Activated naive CD4-positive, alpha-beta T cell treated with anti-CD3 and anti-CD28 coated beads, Interleukin-2, amount 50 U/mL, for 16 hours (primary cell): ENCODE results near the gene ANKRD12.
A peak's percentile ranks its signal among the peaks of the same experiment; 100 is the strongest.

Source experiments
- DNase-seq: peaks from one replicate; pipeline ENCODE4 v3.0.0-alpha.2; 2020

ANKRD12 gene

DNA sequence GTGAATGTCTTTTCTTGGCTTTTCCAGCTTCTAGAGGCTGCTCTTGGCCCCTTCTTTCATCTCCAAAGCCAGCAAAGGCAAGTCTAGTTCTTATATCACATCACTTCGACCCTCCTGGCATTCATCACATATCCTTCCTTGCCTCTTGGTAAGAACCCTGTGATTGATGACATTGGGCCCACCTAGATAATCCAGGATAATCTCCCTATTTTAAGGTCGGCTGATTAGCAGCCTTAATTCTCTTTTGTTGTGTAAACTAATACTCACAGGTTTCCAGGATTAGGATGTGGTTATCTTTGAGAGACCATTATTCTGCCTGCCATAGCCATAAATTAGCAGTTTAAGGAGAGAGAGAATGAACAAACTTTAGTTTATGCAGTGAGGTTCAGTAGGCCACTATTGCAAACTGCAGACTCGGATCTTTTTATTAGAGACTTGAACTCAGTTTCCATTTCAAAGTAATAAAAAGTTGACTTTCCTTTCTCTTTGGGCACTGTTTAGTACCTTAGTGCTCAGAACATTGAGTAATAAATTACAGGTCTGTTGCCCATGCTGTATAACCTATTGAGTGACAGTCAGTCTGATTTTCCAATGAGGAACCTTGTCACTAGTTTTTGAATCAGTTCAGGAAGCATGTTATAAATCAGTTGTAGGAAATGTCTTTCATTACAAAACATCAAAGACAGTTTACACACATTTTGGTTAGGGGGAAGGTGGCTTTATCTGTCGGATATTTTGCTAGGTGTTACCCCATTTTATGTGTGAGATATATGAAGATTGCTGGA lies 29.6 kb upstream of the ANKRD12 start:
- DNase-seq: no peak

DNA sequence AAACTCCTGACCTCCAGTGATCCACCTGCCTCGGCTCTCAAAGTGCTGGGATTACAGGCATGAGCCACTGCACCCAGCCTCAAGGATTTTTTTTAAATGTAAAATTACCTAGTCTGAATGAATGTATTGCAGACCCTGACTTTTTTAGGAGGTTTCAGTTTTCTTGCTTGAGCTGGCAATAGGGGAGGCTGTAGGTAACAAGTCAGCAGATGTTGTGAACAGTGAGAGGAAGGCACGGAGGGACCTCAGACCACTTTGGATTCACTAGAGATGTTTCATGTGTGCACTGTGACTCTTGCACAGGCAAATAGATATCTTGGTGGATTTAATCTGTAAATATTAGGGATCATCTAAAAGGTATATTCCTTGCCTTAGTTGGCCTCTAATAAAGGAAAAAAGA lies 27.7 kb upstream of the ANKRD12 start:
- no peak for DNase-seq

DNA sequence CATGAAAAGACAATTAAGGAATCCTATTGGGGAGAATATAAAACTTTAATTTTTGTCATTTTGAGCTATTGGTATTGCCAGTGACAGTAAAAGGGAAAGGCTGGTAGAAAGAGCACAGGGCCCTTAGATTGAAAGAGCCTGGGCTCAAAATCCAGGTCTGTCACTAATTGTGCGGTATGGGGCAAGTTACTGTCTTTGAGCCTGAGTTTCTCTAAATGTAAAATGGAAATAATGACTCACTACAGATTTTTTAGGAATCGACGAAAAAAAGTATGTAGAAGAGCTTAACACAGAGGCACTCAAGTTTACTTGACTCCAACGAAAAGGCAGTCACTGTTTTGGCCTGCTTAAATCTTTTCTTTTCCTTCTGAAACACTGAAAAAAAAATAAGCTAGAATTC lies 27.1 kb upstream of the ANKRD12 start:
- no peak for DNase-seq

GRCh38 chr18:9113468-9114149 lies 23.0 kb upstream of the ANKRD12 start:
- DNase-seq: no peak

- DNase-seq: no peak
Observed at GRCh38 chr18:9115984-9116383, 20.6 kb upstream of the ANKRD12 start.

- DNase-seq: no peak
Observed at GRCh38 chr18:9117980-9118841, 18.4 kb upstream of the ANKRD12 start.

DNA sequence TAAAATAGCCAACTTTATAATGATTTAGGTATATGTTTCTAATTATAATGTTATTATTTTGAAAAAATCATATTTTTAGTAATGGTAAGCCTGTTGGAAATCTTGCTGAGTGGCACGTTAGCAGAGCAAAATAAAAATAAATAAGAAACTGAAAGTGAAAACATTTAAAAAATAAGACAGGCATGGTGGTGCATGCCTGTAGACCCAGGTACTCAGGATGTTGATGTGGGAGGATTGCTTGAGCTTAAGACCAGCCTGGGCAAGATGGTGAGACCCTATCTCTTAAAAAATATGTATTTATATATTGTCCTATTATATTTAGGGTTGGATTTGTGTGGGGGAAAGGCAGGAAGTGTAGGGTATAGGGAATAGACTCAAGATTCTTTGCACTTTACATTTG lies 15.8 kb upstream of the ANKRD12 start:
- no peak for DNase-seq

DNA sequence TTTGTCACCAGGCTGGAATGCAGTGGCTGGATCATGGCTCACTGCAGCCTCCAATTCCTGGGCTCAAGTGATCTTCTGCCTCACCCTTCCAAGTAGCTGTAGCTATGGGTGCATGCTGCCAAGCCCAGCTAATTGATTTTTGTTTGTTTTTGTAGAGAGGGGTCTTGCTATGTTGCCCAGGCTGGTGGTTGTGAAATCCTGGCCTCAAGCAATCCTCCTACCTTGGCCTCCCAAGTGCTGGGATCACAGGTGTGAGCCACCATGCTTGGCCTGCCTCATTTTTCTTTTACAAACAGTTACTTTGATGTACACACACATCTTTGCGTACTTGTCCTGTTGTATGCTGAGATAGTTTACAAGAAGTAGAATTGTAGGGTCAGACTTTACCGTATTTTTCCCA lies 13.1 kb upstream of the ANKRD12 start:
- no peak for DNase-seq

DNA sequence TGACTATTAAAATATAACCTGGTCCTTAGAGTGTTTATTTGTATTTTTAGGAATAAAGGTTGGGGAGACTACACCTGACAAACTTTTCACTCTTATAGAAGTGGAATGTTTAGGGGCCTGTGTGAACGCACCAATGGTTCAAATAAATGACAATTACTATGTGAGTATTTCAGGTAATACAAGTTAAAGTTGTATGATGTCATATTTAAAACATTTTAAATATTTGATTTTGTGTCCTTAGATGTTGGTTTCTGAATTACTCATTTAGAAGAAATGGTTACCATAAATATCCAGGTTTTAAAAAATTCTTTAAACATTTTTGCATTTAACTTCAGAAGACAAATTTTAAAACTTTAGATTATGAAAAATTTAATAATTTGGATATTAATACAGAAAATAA lies 11.8 kb upstream of the ANKRD12 start:
- DNase-seq: no peak

DNA sequence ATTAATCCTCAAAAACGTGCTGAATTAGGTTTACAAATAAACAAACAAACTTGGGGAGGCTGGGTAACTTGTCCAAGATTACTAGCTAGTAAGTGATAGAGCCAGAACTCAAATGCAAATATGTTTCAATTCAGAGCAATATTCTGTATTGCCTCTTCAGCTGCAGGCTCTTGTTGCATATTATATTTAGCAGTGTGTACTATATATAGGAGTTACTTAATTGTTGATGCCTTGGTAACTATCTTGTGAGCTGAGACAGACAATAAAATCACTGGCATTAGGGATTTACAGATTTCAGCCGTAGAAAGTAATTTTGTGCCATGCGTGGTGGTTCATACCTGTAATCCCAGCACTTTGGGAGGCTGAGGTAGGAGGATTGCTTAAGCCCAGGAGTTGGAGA lies 10.2 kb upstream of the ANKRD12 start:
- no peak for DNase-seq

DNA sequence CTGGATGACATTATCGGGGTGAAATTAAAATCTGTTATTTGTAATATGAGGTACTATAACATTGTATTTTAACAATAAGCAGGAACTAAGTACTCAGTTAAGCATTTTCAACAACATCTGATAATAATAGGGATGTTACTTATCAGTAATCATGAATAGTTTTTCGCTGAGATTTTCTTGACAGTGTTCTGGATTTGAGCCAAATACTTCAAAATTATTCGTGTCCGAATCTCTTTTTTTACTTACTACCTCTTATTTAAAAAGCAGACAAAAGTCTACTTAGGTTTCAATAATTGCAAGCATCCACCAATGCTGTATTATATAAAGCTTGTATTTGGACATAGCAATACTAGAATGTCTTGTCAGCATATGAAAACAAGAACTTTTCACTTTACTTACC lies 6.4 kb upstream of the ANKRD12 start:
- DNase-seq: no peak

GRCh38 chr18:9130806-9131205 lies 5.8 kb upstream of the ANKRD12 start:
- DNase-seq: no peak

- no peak for DNase-seq
Observed at GRCh38 chr18:9132628-9133027, 4.0 kb upstream of the ANKRD12 start.

- DNase-seq: no peak
Observed at GRCh38 chr18:9133225-9133624, 3.4 kb upstream of the ANKRD12 start.

DNA sequence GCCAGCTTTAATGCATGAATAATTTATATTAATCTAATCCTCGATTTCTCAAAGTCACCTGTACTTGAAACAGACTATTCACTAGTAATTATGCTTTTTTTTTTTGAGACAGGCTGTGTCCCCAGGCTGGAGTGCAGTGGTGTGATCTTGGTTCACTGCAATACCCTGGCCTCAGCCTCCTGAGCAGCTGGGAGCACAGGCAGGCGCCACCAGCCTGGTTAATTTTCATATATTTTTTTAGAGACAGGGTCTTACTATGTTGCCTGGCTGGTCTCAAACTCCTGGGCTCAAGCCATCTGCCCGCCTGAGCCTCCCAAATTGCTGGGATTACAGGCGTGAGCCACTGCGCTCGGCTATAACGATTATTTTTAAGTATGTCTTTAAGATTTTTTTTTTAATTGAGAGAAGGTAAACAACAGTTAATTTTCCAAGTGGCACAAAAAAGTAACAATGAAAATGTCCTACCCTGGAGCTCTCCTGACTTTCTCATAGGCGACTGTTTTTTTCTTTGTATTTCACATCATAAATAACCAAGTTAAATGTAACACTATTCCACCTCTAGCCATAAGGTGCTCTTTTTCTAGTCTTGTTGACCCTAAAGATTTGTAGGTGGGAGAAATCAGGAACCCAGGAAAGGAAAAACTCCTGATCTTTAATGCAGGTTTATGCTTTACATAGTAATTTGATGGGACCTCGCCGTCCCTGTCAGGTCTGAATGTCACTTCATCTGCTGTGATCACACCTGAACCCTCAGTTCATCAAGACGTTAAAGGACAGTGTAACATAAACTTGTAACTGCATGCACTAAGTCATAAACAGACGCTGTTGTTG lies 1.3 kb upstream of the ANKRD12 start:
- DNase-seq: no peak

DNA sequence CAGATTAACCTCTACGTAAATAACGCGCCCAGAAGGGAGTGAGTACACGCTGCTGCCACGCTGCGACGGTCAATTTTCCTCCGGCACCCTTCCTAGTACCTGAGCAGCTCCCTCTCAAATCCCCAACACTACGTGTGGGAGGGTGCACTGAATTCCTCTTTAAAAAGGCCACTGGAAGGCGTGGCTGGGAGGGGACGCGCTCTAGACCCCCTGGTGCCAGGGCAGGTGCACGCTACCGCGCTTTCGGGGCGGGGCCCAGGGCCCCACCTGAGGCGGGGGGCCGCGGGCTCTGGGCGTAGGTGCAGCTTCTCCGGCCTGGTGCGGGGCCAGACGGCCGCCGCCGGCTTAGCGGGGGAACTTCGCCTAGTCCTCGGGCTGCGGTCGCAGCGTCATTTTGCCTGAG lies 668 bp upstream of the ANKRD12 start:
- no peak for DNase-seq

DNA sequence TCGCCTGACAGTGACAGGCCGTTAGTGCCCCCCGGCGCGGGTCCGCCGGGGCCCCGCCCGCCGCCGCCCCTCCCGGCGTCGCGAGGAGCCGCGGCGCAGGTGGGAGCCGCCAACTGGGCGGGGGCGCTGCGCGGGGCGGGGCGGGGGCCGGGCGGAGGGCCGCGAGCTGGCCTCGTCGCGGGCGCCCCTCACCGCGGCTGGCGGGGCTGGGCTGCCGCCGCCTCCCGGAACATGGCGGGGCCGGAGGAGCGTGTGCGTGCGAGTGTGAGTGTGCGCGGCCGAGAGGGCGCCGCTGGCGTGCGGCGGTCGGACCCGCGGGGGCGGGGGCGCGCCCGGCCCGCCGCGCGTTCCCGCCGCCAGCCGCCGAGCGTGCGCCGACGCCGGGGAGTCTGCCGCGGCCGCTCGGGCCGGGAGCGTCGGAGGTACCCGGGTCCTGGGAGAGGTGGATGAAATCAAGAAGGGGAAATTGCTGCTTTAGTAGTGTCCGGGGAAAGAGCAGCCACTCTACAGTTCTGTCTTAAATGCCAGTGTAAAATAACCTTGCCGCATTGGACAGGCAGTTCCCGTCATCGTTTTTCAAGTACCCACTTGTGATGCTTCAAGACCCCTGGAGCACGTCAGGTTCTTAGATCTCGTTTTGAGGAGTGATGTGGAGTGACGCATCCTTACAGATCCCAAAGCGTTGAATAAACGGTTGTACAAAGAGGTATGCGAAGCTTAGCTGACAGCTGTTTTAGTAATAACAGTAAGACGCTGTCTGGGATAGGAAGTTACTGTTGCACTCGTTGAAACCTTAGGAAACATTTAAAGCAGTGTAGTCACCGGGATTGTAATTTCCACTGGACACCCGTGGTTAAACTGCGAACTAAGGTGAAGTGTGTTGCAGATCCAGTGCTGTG lies 836 bp downstream of the ANKRD12 start:
- DNase-seq: peak; percentile 77

- DNase-seq: no peak
Observed at GRCh38 chr18:9139400-9140039, 2.9 kb downstream of the ANKRD12 start.

GRCh38 chr18:9140381-9140780 lies 3.8 kb downstream of the ANKRD12 start:
- DNase-seq: no peak

- no peak for DNase-seq
Observed at GRCh38 chr18:9140984-9141383, 4.4 kb downstream of the ANKRD12 start.

DNA sequence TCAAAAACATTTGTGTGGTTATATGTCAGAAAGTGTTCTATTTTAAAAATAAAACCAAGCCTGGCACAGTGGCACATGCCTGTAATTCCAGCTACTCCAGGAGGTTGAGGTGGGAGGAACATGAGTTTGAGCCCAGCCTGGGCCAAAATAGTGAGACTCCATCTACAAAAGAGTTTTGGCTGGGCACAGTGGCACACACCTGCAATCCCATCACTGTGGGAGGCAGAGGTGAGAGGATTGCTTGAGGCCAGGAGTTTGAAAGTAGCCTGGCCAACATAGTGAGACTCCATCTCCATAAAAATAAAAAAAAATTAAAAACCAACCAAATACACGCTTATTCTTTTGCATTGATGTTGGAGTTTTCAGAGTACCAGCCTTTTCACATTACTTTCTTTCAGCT lies 9.6 kb downstream of the ANKRD12 start:
- DNase-seq: no peak
